Cardiac septum (tissue), 1 donor: ENCODE measurements around the gene CAPZB. TPM values are rescaled to one million over a fixed set of nuclear protein-coding genes. Genes with fewer than 3 reads are reported as not detected.

ENCODE experiments used
- DNase-seq: peaks from one replicate; pipeline ENCODE4 v3.0.0-alpha.2; 2020; ENCODE audit warnings: low spot score
- intact Hi-C: fragments of 100-400 bp; cut with DNase I; formaldehyde crosslinking; loops from one replicate; pipeline ENCODE4 v1.14.0; 2022
- total RNA-seq: library from RNA; stranded (reverse); fragmentation: NEBNext Ultra II Directional; extraction: Animal tissue kit (Norgen Biotek cat#: 25700); gene quantifications from one replicate; pipeline ENCODE4 v1.2.1, GENCODE V29; 2021
- donor health status: DM: no; HTN: no; CAD: no.

Gene CAPZB
- total RNA-seq, 1 donor from 2014 or later, result 213 TPM

DNA sequence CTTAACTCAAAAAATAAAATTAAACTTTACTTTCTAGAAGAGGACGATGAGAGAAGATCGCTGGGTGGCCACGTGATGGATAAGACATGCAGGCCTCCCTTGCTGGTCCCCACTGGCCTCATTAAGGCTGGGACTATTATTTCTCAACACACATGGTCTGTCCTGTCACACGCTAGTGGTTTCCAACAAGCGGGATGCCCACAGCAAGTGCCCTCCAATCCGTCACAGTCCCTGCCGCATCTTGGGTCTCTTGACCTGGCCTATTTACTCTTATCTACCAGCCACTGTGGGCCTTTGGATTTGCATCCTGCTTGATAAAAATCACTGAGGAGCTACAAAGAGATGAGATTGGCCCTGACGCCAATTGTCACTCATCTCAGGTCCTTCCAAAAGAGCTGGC is 30.0 kb downstream of the CAPZB start:
- intact Hi-C loops, result no loop called here
- DNase-seq, result no peak

DNA sequence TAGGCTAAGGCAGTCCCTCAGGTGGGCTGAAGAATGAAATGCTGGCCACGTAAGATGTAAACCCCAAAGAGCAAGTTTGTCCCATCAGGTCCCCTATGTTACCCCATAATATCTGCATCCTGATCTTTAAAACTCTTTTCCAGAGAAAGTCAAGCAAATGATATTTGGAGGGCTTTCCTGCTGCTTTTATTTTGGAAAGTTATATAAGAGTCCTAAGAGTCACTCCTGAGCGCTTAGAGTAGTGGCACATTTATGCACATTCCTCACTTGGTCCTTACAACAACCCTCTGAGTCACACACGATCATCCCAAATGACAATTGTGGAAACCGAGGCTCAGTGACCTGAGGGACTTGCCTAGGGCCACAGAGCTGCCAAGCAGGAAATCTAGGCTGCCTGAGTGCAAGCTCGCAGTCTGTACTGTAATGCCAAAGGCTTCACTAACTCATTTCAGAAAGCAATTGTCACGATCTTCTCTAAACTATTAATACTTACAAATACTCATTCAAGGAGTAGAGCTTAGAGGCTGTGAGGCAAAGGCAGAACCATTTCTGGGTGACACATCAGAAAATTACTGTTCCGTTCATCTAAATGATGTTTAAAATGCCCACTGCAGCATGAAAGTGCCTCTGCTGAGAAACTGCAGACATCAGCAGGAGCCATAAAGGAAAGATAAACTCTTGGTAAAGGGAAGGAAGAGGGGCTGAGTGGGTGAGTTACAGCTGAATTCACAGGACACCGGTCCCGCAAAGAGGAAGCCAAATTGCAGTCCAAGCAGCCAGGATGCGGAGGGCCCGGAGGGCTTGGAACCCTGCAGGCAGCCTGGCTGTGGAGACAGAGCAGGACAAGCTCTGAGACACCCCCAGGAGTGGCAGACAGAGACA is 30.8 kb downstream of the CAPZB start:
- intact Hi-C loops, result no loop called here
- DNase-seq, result no peak

DNA sequence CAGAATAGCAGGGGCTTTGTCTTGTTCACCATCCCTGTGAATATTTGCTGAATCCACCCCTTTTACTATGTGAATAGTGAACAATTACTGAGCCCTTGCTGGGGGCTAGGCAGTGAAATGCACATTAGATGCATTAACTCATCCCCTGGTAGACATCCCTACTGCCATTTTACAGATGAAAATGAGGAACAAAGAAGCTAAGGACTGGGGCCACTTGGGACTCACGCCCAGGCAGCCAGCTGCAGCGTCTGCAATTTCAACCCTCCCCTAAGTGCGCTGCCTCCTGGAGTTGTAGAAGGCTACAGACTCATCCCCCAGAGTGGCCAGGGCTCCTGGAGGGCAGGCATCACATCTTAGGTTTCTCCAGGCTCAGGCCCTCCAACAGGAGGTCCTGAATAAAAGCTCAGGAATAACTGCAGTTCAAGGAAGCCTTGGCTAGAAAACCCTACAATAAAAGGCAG is 31.6 kb downstream of the CAPZB start:
- intact Hi-C loops, result no loop called here
- no peak for DNase-seq

DNA sequence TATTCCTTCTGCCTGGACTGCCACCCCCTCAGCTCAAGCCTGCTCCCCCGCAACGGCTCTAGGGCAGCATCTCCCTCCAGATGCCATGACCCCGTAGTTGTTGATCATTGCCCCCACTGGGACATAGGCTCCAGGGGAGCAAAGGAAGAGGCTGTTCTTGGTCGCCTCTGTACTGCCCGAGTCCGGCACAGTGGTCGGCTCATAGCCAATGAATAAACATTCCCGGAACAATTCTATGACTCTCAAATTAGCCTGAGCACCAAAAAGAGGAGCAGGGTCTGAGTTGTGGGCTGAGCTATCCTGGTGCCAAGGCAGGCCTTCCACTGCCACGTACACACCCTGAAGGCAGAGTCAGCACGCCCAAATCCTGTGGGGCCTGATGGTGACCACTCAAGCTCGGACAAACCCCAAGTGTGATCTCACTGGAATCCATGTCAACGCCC is 33.1 kb downstream of the CAPZB start:
- intact Hi-C loops, result no loop called here
- no peak for DNase-seq

DNA sequence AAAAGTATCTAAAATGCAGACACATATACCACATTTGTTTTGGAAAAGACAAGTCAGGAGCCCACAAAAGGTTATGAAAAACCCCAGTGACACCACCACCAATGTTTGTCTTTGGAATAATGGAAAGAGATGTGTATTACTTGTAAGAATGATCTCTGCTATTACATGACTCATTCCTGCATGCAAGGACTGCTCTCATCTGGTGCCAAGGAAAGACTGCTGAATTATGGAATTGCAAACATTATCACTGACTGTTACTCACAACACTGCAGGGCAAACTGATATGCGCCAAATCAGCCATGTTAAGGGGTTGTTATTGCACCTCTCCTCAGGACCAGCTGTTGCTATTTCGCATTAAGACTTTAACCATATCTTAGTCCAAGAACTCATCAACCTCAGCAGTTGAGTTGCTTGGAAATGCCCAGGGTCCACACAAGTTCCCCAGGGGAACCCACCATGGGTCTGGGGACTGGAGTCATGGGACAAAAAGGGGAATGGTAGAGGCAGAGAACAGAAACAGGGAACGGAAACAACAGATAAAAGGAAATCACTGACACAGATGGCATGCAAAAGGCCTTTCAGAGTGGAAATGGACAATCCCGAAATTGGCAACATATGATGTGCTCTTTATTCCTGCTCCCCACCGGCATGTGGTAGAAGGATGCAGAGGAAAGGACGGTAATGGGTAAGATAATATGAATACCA is 34.4 kb downstream of the CAPZB start:
- DNase-seq, result no peak
- intact Hi-C loops, result no loop called here

DNA sequence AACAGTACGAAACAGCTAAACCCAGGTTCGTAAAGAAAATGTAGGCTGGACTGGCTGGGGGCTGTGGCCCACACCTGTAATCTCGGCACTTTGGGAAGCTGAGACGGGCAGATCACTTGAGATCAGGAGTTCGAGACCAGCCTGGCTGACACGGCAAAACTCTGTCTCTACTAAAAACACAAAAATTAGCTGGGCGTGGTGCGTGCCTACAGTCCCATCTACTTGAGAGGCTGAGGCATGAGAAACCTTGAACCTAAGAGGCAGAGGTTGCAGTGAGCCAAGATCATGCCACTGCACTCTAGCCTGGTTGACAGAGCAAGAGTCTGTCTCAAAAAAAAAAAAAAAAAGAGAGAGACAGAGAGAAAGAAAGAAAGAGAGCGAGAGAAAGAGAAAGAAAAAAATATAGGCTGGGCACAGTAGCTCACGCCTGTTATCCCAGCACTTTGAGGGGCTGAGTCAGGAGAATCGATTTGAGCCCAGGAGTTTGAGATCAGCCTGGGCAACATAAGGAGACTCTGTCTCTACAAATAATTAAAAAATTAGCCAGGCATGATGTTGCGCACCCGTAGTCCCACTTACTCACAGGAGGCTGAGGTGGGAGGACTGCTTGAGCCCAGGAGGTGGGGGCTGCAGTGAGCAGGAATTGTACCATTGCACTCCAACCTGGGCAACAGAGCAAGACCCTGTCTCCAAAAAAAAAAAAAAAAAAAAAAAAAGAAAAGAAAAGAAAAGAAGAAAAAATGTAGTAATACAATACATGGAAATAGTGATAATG is 35.7 kb downstream of the CAPZB start:
- intact Hi-C loops, result no loop called here
- DNase-seq, result no peak

DNA sequence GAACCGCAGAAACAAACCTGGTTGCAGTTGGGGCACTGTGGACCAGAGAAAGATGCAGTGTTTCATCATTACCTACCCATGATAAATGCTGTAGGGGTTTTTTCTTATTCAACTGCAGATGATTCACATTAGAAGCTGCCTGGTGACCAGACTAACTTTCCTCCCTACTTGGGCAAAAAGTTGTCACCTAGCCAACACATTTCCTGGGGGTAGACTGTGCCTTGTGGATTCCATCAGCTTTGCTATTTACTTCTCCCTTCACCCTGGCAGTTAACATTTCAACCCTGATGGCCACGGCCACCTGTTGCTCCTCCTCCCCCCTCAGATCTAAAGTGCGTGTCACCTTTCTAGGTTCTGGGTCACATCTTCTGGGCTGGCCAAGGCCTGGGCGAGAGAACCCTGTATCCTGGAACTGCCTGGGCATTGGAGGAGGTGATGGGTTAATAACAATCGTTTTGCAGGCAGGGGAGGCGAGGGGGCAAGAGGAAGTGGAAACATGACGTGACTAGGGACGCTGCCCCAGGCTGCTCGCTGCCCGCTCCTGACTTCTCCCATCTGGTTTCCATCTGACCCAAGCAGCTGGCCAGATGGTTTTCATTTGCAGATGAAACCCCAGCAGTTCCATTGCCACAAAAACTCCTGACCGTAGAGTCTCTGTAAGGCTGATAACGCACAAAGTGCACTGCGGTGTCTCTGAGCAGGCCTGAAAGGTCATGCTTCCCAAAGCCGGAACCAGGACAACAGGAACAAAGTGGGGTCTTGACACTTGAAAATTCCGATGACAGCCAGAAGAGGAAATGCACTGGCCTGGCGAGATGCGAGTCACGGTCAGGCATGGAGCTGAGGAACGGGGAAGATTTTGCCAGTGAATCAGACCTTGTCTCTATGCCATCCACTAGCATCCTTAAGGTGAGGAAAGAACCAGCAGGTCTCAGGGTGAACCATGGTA is 36.6 kb downstream of the CAPZB start:
- intact Hi-C loops, result no loop called here
- no peak for DNase-seq

DNA sequence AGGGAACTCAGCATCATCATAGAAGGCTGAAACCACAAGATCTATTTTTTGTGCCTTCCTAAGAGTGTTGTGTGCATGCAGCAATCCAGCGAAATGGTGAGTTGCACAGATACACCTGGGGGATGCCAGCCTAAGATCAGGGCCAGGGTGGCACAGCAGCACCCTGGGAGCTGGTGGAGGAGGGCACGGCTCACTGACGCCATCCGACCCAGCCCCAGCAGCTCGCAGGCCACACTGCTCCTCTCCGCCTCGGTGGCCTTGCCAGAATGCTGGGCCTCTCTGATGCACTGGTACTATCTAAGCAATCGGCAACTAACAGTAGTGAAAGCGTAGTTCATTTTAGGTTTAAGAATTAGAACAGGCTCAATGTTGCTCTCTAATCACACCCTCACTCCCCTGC is 37.8 kb downstream of the CAPZB start:
- intact Hi-C loops, result no loop called here
- DNase-seq, result no peak

DNA sequence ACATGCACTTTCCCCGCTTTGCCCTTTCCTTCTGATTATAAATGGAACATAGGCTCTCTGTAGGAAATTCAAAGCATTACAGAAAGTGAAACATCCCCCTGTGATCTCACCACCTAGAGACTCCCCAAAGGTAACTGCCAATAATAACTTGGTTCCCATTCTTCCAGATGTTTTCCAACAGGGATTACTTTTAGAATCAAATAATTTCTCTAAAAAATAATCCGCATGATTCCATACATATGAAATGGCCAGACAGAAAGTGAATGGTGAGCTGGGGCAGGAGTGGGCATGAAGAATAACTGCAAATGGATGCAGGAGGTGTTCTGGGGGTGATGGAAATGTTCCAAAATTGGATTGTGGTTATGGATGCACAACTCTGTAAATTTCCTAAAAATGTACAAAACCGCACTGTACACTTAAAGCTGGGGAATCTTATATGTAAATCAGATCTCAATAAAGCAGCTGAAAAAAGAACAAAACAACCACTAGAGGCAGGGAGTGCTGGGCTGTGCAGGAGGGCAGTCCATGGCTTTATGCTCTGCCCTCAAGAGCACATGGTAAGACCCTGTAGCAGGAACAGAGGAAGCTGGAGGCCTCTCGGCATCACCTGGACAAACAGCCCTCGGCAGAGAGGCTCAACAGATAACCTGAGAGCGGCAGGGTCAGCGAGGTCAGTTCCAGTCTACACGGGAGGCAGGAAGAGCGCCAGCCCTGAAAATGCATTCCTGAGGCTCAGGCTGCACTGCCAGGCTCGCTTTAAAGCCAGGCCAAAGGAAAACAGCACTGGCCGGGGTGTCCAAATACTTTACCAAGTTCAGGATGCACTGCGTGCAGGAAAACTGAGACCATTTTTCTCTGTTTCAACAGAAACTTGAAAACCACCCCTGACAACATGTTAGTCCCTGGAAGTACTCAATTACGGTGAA is 39.7 kb downstream of the CAPZB start:
- DNase-seq, result no peak
- intact Hi-C loops, result no loop called here

DNA sequence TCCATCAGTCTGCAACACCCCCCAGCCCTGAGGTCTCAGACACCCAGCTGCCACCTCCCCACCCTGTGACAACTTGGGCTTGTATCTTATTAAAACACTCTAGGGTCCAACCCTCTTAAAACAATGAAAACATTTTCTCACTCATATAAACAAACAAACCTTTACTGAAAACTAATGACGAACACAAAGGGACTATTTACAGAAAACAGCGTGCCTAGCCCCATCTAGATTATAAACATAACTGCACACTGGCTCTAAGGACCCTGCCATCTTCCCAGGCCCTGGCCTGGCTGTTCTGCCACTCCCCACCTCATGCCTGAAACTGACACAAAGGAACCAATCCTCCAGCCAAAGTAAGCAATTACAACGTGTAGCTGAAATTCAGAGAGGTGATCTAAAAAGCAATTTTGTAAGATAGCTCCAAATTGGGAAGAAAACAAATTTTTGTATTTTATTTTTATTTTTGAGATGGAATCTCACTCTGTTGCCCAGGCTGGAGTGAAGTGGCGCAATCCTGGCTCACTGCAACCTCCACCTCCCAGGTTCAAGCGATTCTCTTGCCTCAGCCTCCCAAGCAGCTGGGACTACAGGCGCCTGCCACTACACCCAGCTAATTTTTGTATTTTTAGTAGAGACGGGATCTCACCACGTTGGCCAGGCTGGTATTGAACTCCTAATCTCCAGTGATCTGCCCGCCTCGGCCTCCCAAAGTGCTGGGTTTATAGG is 40.9 kb downstream of the CAPZB start:
- DNase-seq, result no peak
- intact Hi-C loops, result no loop called here

DNA sequence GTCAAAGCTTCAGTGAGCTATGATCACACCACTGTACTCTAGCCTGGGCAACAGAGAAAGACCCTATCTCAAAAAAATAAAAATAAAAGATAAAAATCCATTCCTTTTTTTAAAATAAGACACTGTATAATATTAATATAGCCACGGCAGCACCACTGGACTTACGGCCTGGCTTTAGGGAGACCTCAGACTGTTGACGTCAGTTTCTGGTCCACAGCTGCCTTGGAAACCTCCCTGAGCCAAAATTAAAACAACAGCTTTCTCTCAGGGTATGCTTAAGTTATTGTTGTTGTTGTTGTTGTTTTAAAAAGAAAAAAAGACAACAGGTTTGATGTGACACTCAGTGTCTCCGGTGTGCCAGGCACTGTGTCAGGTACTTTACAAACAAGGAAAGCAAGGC is 42.0 kb downstream of the CAPZB start:
- no peak for DNase-seq
- intact Hi-C loops, result no loop called here

DNA sequence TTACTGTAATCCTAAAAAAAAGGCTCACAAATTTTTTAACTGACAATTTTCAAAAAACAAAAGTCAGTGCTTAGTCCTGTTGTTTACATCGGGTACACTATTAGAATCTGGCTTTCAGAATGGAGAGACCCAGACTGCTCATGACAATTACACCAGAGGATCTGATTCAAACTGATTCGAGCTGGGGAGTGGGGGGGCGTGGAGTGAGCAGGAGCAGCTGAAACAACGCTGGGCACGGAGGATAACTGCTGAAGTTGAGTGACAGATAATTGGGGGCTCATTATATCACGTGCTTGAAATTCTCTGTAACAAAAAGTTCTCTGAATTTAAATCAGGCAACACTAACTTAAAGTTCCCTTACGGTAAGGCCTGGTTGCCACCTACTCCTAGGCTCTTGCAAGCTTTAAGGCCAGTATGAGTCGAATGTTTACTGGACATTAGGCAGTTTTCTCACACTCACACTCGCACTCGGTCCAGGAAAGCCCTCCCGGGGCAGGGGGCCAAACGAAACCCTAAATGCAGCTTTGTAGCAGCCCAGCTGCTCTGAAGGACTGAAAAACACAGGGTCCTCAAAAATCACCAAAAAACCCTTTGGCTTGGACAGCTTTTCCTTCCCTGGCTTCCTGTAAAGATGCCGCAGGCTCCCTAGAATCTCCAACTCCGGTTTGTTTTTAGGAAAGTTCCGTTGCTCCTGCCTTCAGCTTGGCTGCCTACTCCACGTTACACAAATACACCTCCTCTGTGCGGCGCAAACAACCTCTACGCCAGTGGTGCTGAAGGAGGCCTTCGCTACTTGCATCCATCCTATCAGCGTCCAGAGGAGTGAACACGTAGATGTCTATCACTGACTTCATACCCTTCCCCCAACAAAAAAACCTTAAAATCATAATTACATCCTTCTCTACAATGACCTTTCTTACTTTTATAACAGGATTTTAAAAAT is 42.9 kb downstream of the CAPZB start:
- no peak for DNase-seq
- intact Hi-C loops, result no loop called here

DNA sequence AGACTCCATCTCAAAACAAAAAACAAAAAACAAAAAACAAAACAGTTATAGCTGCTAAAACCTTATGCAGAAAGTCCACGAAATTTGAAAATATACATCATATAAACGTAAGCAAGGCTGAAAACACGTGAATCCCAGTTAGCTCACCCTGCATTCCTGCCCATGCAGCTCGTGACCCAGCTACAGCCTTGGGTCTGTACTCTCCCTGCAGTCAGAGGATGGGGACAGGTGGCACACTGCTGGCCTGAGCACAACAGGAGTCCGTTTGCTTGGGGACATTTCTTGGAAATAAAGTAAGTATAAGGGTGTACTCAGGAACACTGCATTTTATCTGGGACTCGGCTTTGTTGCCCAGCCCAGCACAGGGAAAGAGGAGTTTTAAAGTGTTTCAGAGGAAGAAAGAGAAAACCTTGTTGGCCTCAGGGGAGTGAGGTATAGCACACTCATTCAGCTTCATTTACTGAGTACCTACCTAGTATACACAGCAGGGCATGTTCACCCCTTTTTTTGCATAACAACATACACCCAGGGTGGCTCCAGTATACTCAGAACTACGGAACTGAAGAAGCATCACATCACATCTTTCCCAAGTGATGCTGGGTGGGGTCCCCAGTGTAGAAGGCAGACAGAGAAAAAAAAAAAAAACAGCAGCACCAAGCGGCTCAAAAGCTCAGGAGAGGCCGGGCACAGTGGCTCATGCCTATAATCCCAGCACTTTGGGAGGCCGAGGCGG is 44.1 kb downstream of the CAPZB start:
- no peak for DNase-seq
- intact Hi-C loops, result no loop called here

DNA sequence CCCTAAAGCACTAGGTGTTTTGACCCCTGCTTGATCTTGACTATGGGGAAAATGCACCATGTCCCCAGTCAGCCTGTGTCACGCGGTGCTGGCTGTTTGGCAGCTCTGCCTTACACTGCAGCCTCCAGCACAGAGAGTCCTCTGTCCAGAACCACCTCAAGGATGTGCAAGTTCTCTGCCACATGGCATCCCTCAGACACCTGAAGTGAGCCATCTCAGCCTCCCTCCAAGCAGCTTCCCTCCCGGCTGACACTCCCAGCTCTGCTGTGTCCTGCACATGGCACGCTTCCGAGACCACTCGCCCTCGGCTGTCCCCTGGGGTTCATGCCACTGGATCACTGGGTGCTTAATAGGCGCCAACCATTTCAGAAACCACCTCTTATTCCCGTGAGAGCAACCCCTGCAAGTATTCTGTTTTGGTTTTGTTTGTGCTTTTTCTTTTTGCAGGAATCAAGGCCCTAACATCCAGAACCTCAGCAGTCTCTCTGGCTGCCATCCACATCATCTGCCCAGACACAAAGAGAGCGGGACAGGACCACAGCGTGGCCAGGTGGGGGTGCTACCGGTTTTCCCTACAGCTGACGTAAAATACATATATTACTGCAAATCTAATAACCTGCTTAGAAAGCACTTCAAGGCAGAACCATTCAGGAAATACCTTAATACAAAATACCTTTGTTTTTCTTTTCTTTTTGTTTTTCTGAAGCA is 45.7 kb downstream of the CAPZB start:
- intact Hi-C loops, result loop anchor here (5.0 kb wide), 2 partner anchors 37 to 208 kb away; no protein-coding TSS in a partner anchor
- no peak for DNase-seq
